GM23338 (cell line): ENCODE measurements around the gene PGRMC2. TPM values are rescaled to one million over a fixed set of nuclear protein-coding genes. Genes with fewer than 3 reads are reported as not detected.
A peak's percentile ranks its signal among the peaks of the same experiment; 100 is the strongest.
"Not testable (repeated sequence)": the region's sequence is repeated elsewhere in the genome, so short reads cannot be mapped to it uniquely, and the experiment has no call there.

ENCODE experiments used
- ATAC-seq: fragments of 200-7000 bp; cut with Tn5 transposase; 3 replicates; pipeline ENCODE4 v1.9.1; 2020
- DNase-seq: peaks from one replicate; pipeline ENCODE4 v3.0.0-alpha.2; 2015; ENCODE audit warnings: low spot score
- H2AFZ ChIP-seq: fragments of 200-600 bp; sonication (generic); 2 replicates; pipeline ENCODE4 v1.8.0; 2016; ENCODE audit warnings: antibody characterized with exemption, mild to moderate bottlenecking, moderate library complexity
- H3F3A ChIP-seq: fragments of 200-600 bp; sonication (generic); replicated peaks from 2 replicates; pipeline ENCODE4 v1.8.0; 2017; ENCODE audit warnings: antibody characterized with exemption, mixed run types, low read depth
- H3K27ac ChIP-seq: fragments of 200-600 bp; sonication (generic); 2 replicates; pipeline ENCODE4 v1.6.1; 2016; ENCODE audit warnings: low read depth
- H3K27me3 ChIP-seq: fragments of 200-600 bp; sonication (generic); 2 replicates; pipeline ENCODE4 v1.8.0; 2016; ENCODE audit warnings: mild to moderate bottlenecking, mixed run types, moderate library complexity; ENCODE audit not compliant: insufficient read depth
- H3K36me3 ChIP-seq: fragments of 200-600 bp; sonication (generic); 2 replicates; pipeline ENCODE4 v1.8.0; 2016; ENCODE audit warnings: mild to moderate bottlenecking; ENCODE audit not compliant: insufficient read depth
- H3K4me1 ChIP-seq: fragments of 200-600 bp; sonication (generic); 2 replicates; pipeline ENCODE4 v1.8.0; 2016; ENCODE audit warnings: mild to moderate bottlenecking, moderate library complexity; ENCODE audit not compliant: insufficient read depth
- H3K4me2 ChIP-seq: fragments of 200-600 bp; sonication (generic); 2 replicates; pipeline ENCODE4 v1.7.1; 2017; ENCODE audit warnings: mixed run types
- H3K4me3 ChIP-seq: fragments of 200-600 bp; sonication (generic); 2 replicates; pipeline ENCODE4 v1.6.1; 2016; ENCODE audit warnings: mixed run types
- H3K79me2 ChIP-seq: fragments of 200-600 bp; sonication (generic); replicated peaks from 2 replicates; pipeline ENCODE4 v1.8.0; 2017; ENCODE audit warnings: mild to moderate bottlenecking; ENCODE audit not compliant: insufficient read depth
- H3K9me2 ChIP-seq: fragments of 200-600 bp; sonication (generic); 2 replicates; pipeline ENCODE4 v1.8.0; 2017; ENCODE audit not compliant: insufficient read depth
- H4K20me1 ChIP-seq: fragments of 200-600 bp; sonication (generic); replicated peaks from 2 replicates; pipeline ENCODE4 v1.8.0; 2017; ENCODE audit warnings: mild to moderate bottlenecking; ENCODE audit not compliant: insufficient read depth
- H3K27ac Mint-ChIP-seq: 2 replicates; pipeline ENCODE4 v1.8.0; 2020; ENCODE audit warnings: inconsistent platforms, mild to moderate bottlenecking, moderate library complexity, mixed read lengths
- H3K27me3 Mint-ChIP-seq: 3 replicates; pipeline ENCODE4 v1.8.0; 2022; ENCODE audit warnings: low read depth, mild to moderate bottlenecking, moderate library complexity, mixed read lengths, inconsistent platforms; ENCODE audit not compliant: insufficient read depth, poor library complexity
- H3K36me3 Mint-ChIP-seq: 3 replicates; pipeline ENCODE4 v1.8.0; 2021; ENCODE audit warnings: low read depth, mild to moderate bottlenecking, inconsistent platforms, moderate library complexity, mixed read lengths
- H3K4me1 Mint-ChIP-seq: 3 replicates; pipeline ENCODE4 v1.8.0; 2020; ENCODE audit warnings: mild to moderate bottlenecking, inconsistent platforms, mixed read lengths
- H3K4me3 Mint-ChIP-seq: 3 replicates; pipeline ENCODE4 v1.8.0; 2021; ENCODE audit warnings: moderate library complexity, mild to moderate bottlenecking, inconsistent platforms, mixed read lengths
- H3K9me3 Mint-ChIP-seq: 3 replicates; pipeline ENCODE4 v1.8.0; 2020; ENCODE audit warnings: moderate library complexity, mild to moderate bottlenecking, inconsistent platforms, mixed read lengths
- CREB1 ChIP-seq: fragments of 250-450 bp; sonication (Bioruptor Pico); IDR thresholded peaks from 2 replicates; pipeline ENCODE4 v1.5.0; 2020; ENCODE audit warnings: low read depth, mild to moderate bottlenecking, moderate library complexity
- CTCF ChIP-seq, 2 experiments: fragments of 200-600 bp in 1 of 2; sonication (generic) in 1 of 2; conservative IDR thresholded peaks; 2 replicates each; pipeline versions ENCODE4 v1.5.1 to v1.6.1; 2016 to 2017; ENCODE audit warnings: antibody characterized with exemption in 2 of 2, low read depth in 2 of 2, mild to moderate bottlenecking in 2 of 2, moderate library complexity in 1 of 2
- EZH2 ChIP-seq: fragments of 200-600 bp; sonication (generic); IDR thresholded peaks from one replicate; pipeline ENCODE4 v1.8.0; 2017; ENCODE audit warnings: antibody characterized with exemption, mild to moderate bottlenecking, low read depth; ENCODE audit not compliant: unreplicated experiment
- JUNB ChIP-seq: IDR thresholded peaks from one replicate; pipeline ENCODE4 v1.6.1; 2016; ENCODE audit warnings: antibody characterized with exemption; ENCODE audit not compliant: unreplicated experiment
- ZNF331 ChIP-seq: fragments of 250-450 bp; sonication (Bioruptor Pico); IDR thresholded peaks from 2 replicates; pipeline ENCODE4 v1.5.0; 2020; ENCODE audit warnings: low read depth, mild to moderate bottlenecking, moderate library complexity
- polyA plus RNA-seq: library from polyadenylated mRNA; unstranded; fragments of >200 nt; fragmentation: Nextera tagmentation; extraction: Ambion mirVana; gene quantifications from 2 replicates; pipeline ENCODE4 v1.2.1, GENCODE V29; 2016
- total RNA-seq: library from RNA; depleted of rRNA; stranded (reverse); fragments of >200 nt; shearing (Covaris generic); gene quantifications from 2 replicates; pipeline ENCODE4 v1.2.3, GENCODE V29; 2014
- TF ChIP-seq, protein P1 (sequence below): IDR thresholded peaks from one replicate; pipeline ENCODE4 v1.6.1; 2018; ENCODE audit warnings: antibody characterized with exemption; ENCODE audit not compliant: unreplicated experiment

PGRMC2 gene
- total and polyA plus RNA-seq, 2 experiments from 2014 or later: 40.2 to 61.9 TPM

DNA sequence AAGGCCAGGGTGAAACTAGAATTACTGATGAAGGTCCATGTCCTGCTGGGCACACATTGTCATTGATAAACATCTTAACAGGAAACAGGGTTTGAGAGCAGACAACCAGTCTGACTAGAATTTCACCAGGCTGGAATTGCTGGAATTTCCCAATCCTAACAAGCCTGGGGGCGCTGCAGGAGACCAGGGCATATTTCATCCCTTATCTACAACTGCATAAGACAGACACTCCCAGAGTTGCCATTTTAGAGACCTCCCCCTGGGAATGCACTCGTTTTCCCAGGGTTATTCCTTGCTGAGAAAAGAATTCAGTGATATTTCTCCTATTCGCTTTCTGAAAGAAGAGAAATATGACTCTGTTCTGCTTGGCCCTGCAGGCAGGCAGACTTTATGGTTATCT, 22.1 kb downstream of the PGRMC2 start:
- Mint-ChIP-seq H3K27ac (peak overlapping the region; percentile 74), H3K36me3 (peaks cover 36% of the 10 kb centered on the region), H3K27me3 (peaks cover 12% of the 10 kb centered on the region), H3K9me3 (peaks cover 53% of the 10 kb centered on the region)
- H3K36me3 ChIP-seq, H3K4me2 ChIP-seq, H3K79me2 ChIP-seq, H2AFZ ChIP-seq, H3K9me2 ChIP-seq, H3K4me1 ChIP-seq, H3K4me3 ChIP-seq, H3K4me3 Mint-ChIP-seq, H3K27me3 ChIP-seq, H3K27ac ChIP-seq, H4K20me1 ChIP-seq, ATAC-seq, H3F3A ChIP-seq, H3K4me1 Mint-ChIP-seq: not testable (repeated sequence)
- peak; percentile 15; the same call in 1 of the 2 replicates for TF ChIP-seq ZNF331 (CRISPR knock-in tag)
- peak; percentile 35; the same call in 1 of the 2 replicates for TF ChIP-seq CREB1
- 0 out of 4 replicates have a peak, but pooled peaks of 1 of the 2 experiments have one; percentile 6 for TF ChIP-seq CTCF (conservative IDR thresholded peaks at IDR 0.05; ENCODE audit: low read depth in 2 of 2)
- peak; percentile 57 for DNase-seq

- not testable (repeated sequence) for H3K4me3 ChIP-seq, H3K27ac Mint-ChIP-seq, DNase-seq, H3K36me3 ChIP-seq, H3K4me1 ChIP-seq, H3K9me2 ChIP-seq, H3K27ac ChIP-seq, H3K4me1 Mint-ChIP-seq, H3F3A ChIP-seq, H3K4me2 ChIP-seq, ATAC-seq, H2AFZ ChIP-seq, H3K27me3 Mint-ChIP-seq, H3K27me3 ChIP-seq, H3K4me3 Mint-ChIP-seq, H3K79me2 ChIP-seq, H4K20me1 ChIP-seq
- peaks cover 23% of the 10 kb centered on the region for H3K36me3 Mint-ChIP-seq
- peaks cover 32% of the 10 kb centered on the region for H3K9me3 Mint-ChIP-seq
These were observed 27.7 kb downstream of the PGRMC2 start for GRCh38 chr4:128259889-128260288.

GRCh38 chr4:128258166-128258565, 29.4 kb downstream of the PGRMC2 start:
- not testable (repeated sequence) for H3K4me1 Mint-ChIP-seq, ATAC-seq

DNA sequence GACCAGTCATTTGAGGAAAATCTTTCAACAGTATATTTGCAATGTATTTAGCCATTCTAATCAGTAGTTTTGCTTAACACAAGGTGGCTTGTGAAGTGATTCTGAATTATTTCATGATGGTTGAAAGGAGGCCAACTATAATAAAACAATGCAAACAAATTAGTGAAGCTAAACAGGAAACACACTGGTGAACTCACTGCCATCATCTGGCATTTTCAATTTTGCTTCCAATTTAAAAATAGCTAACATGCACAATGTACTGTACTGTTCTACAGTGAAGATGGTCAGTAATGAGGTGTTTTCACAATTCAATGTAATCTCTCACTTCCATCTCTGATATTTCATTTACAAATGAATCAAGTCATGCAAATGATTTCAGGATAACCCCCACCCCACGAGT, 31.1 kb downstream of the PGRMC2 start:
- no peaks in the 10 kb centered on the region for H3K36me3 ChIP-seq
- DNase-seq (no peak), ATAC-seq (no peak)
- H3K9me2 ChIP-seq: peaks cover 9% of the 10 kb centered on the region; the same call in 1 of the 2 replicates
- no peaks in the 10 kb centered on the region for H4K20me1 ChIP-seq
- H3K4me3 ChIP-seq: no peak overlapping the region
- Mint-ChIP-seq H3K4me1 (peaks cover 3% of the 10 kb centered on the region; the same call in 1 of the 3 replicates), H3K9me3 (peaks cover 23% of the 10 kb centered on the region), H3K27ac (no peak overlapping the region), H3K36me3 (peaks cover 15% of the 10 kb centered on the region), H3K27me3 (no peaks in the 10 kb centered on the region), H3K4me3 (no peak overlapping the region)
- H3K27ac ChIP-seq: no peak overlapping the region
- no peaks in the 10 kb centered on the region for H3K79me2 ChIP-seq
- no peaks in the 10 kb centered on the region for H3F3A ChIP-seq
- H3K4me1 ChIP-seq: no peaks in the 10 kb centered on the region
- H2AFZ ChIP-seq: no peak overlapping the region
- no peak overlapping the region for H3K4me2 ChIP-seq
- H3K27me3 ChIP-seq: no peaks in the 10 kb centered on the region
- TF ChIP-seq, protein P1, sequence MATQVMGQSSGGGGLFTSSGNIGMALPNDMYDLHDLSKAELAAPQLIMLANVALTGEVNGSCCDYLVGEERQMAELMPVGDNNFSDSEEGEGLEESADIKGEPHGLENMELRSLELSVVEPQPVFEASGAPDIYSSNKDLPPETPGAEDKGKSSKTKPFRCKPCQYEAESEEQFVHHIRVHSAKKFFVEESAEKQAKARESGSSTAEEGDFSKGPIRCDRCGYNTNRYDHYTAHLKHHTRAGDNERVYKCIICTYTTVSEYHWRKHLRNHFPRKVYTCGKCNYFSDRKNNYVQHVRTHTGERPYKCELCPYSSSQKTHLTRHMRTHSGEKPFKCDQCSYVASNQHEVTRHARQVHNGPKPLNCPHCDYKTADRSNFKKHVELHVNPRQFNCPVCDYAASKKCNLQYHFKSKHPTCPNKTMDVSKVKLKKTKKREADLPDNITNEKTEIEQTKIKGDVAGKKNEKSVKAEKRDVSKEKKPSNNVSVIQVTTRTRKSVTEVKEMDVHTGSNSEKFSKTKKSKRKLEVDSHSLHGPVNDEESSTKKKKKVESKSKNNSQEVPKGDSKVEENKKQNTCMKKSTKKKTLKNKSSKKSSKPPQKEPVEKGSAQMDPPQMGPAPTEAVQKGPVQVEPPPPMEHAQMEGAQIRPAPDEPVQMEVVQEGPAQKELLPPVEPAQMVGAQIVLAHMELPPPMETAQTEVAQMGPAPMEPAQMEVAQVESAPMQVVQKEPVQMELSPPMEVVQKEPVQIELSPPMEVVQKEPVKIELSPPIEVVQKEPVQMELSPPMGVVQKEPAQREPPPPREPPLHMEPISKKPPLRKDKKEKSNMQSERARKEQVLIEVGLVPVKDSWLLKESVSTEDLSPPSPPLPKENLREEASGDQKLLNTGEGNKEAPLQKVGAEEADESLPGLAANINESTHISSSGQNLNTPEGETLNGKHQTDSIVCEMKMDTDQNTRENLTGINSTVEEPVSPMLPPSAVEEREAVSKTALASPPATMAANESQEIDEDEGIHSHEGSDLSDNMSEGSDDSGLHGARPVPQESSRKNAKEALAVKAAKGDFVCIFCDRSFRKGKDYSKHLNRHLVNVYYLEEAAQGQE: no peak
- no peak for TF ChIP-seq EZH2
- TF ChIP-seq JUNB: no peak

More at GRCh38 chr4:128258166-128258565, 29.4 kb downstream of the PGRMC2 start:
- H3K27me3 ChIP-seq, H3K27ac Mint-ChIP-seq, H4K20me1 ChIP-seq, H3K79me2 ChIP-seq, H3K4me2 ChIP-seq, H3K27ac ChIP-seq, H3F3A ChIP-seq, H3K4me3 ChIP-seq, H3K4me1 ChIP-seq, DNase-seq, H3K9me2 ChIP-seq, H3K36me3 Mint-ChIP-seq, H3K4me3 Mint-ChIP-seq, H3K36me3 ChIP-seq, H3K27me3 Mint-ChIP-seq: not testable (repeated sequence)
- H2AFZ ChIP-seq: peak overlapping the region; percentile 34; the same call in 1 of the 2 replicates
- H3K9me3 Mint-ChIP-seq: peaks cover 16% of the 10 kb centered on the region
